Left hindlimb (tissue), 1 donor: Measurements from ENCODE around the gene STARD3.
"Not testable (repeated sequence)": the region's sequence is repeated elsewhere in the genome, so short reads cannot be mapped to it uniquely, and the experiment has no call there.

Experiments used
- DNase-seq: peaks from one replicate; pipeline ENCODE4 v3.0.0-alpha.2; 2018

Gene STARD3

DNA sequence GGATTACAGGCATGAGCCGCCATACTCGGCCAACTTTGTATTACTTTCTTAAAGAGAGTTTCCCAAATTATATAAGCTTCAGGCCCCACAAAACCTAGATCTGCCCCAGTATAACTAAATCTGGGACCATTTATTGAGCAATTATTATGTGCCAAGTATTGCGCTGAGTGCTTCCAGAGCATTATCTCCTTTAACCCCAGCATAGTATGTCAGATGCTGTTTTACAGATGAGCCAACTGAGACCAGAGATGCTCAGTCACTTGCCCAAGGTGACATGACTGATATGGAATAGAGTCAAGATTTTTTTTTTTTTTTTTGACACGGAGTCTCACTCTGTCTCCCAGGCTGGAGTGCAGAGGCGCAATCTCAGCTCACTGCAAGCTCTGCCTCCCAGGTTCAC is 61.0 kb downstream of the STARD3 start:
- DNase-seq: no peak

DNA sequence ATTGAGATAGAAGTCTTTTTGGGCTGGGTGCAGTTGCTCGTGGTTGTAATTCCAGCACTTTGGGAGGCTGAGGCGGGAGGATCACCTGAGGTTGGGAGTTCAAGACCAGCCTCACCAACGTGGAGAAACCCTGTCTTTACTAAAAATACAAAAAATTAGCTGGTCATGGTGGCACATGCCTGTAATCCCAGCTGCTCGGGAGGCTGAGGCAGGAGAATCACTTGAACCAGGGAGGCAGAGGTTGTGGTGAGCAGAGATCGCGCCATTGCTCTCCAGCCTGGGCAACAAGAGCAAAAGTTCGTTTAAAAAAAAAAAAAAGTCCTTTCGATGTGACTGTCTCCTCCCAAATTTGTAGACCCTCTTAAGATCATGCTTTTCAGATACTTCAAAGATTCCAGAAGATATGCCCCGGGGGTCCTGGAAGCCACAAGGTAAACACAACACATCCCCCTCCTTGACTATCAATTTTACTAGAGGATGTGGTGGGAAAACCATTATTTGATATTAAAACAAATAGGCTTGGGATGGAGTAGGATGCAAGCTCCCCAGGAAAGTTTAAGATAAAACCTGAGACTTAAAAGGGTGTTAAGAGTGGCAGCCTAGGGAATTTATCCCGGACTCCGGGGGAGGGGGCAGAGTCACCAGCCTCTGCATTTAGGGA is 62.3 kb downstream of the STARD3 start:
- DNase-seq: not testable (repeated sequence)

DNA sequence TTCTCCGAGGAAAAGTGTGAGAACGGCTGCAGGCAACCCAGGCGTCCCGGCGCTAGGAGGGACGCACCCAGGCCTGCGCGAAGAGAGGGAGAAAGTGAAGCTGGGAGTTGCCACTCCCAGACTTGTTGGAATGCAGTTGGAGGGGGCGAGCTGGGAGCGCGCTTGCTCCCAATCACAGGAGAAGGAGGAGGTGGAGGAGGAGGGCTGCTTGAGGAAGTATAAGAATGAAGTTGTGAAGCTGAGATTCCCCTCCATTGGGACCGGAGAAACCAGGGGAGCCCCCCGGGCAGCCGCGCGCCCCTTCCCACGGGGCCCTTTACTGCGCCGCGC is 62.8 kb downstream of the STARD3 start, which contains the start of gene ERBB2:
Gene ERBB2 (plus strand): TSS at position 247 of the 330 bp plus-strand sequence. CDS start 175 bp downstream, outside the sequence.
- DNase-seq: peak; percentile 88

DNA sequence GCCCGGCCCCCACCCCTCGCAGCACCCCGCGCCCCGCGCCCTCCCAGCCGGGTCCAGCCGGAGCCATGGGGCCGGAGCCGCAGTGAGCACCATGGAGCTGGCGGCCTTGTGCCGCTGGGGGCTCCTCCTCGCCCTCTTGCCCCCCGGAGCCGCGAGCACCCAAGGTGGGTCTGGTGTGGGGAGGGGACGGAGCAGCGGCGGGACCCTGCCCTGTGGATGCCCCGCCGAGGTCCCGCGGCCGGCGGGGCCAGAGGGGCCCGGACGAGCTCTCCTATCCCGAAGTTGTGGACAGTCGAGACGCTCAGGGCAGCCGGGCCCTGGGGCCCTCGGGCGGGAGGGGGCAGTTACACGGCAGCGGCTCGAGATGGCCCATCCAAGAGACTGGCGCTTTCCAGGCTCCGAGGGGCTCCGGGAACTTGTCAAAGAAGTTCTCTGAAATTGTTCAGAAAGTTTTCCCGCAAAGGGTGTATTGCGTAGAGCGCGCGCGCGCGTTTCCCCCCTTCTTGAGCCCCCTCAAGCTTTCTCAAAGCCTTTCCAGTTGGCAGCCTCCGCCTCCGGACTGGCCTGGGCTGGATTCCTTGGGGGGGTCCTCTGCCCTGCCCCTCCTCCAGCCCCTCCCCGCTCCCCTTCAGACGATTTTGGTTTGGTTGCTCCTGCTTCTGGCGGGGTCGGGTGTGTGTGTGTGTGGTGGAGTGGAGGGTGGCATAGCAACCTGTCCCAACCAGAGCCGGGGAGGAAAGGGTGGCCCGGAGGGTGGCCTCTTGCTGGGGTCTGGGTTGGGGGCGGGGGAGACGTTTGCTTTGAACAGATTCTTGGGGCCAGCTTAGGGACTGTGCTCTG is 63.4 kb downstream of the STARD3 start:
- peak; percentile 88 for DNase-seq

DNA sequence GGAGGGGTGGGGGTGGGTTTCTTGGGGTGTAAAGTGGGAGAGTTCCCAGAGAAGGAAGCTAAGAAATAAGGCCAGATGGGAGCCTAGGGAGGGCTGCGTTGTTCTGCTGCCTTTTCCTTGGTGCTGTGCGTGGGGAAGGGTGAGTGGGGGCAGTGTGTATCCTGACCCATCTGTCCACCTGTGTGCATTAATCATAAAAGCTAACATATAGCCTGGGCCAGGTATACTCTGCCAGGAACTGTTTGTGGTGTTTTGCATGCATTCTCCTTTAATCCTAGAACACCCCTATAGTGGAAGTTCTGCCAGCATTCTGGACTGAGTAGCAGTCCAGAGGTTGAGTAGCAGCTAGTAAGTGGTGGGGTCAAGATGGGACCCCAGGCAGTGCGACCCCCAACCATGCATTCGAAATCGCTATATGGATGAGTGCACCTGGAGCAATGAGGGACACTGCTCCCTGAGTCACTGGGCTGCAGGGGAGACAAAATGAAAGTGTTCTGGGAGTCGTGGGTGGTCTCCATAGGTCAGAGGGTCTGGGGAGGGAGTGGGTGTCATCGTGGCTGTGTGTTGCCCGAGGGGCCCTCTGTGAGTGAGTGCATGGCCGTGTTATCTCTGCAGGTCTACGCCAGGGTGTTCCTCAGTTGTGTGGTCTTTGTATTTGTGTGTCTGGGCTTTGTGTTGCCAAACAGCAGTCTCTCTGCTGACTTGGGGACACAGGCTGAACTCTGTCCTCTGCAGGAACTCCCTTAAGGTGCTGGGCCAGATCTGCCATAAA is 64.3 kb downstream of the STARD3 start:
- DNase-seq: no peak

DNA sequence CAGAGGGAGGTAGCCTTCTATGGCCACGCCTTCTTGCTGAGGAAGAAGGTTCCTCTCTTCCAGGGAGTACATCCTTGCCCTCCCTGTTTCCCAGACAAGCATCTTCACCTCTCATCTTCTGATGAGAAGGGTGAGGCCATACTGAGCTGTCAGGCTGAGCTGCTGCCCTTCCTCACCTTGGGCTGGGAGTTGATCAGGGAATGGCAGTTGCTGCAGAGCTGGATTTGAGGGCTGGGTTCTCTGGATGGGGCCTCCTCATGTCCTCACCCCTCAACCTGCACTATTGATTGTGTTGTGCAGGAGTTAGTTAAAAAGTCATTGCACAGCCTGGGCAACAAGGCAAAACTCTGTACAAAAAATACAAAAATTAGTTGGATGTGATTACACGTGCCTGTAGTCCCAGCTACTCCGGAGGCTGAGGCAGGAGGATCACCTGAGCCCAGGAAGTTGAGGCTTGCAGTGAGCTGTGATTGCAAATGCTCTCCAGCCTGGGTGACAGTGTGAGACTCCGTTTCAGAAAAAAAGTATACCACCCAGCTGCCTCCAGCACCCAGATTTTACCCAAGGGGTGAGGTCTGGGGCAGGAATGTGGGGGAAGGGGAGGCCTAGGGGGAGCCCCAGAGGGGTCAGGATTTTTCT is 65.0 kb downstream of the STARD3 start:
- no peak for DNase-seq

DNA sequence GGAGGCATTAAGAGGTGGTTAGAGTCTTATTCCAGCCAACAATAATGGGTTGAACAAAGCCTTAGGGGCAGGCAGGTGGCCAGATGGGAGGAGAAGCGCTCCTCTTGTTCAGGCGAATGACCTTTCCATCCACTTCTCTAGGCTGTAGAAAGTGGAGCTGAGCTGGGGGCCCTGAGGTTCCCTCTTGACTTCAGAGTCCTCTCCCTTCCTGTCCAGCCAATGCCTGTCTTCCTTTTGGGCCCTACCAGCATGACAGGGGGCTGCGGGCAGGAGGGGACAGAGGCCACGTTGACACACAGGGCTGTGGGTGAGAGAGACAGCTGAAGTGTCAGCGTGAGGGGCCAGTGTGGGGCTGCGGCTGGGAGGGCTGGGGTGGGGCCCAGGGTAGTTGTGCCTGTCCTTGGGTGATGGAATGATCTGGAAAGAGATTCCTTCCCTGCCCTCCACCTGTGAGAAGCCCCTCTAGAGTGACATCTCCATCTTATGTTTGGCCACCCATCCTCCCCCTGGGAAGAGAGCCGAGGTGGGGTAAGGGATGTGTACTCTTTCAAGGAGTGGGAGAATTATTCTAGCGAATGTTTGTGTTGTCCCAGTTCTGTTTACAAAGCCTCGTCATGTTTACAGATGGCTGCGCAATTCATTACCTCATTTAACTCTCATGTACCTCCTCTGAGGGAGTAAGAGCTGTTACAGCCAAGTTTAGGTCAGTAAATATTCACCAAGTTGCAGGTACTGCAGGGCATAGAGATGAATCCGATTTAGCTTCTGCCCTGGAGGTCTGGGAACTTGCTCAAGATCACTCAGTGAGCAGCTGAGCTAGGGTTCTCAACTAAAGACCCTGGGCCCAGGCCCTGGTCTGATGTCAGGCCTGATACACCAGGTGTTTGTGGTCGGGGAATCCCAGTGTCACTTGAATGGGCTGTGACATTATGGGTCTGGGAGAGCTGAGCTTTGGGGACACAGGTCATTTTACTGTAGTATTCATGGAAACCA is 66.3 kb downstream of the STARD3 start:
- DNase-seq: no peak

DNA sequence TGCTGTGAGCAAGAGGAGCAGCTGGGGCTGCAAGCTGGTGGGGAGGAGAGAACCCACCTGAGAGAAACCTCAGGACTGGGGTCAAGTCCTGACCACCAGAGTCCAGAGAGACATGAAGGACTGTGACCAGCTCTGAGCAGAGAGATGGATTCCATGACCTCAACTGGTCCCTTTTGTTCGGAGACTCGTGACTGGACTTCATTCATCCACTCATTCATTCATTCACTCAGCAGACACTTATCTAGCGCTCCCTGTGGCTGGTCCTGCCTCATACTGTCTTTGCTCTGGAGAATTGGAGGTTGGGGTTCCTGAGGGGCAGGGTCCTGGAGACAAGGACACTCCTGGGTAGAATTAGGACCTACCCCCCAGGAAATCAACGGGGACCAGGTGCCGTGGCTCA is 67.0 kb downstream of the STARD3 start:
- DNase-seq: no peak

DNA sequence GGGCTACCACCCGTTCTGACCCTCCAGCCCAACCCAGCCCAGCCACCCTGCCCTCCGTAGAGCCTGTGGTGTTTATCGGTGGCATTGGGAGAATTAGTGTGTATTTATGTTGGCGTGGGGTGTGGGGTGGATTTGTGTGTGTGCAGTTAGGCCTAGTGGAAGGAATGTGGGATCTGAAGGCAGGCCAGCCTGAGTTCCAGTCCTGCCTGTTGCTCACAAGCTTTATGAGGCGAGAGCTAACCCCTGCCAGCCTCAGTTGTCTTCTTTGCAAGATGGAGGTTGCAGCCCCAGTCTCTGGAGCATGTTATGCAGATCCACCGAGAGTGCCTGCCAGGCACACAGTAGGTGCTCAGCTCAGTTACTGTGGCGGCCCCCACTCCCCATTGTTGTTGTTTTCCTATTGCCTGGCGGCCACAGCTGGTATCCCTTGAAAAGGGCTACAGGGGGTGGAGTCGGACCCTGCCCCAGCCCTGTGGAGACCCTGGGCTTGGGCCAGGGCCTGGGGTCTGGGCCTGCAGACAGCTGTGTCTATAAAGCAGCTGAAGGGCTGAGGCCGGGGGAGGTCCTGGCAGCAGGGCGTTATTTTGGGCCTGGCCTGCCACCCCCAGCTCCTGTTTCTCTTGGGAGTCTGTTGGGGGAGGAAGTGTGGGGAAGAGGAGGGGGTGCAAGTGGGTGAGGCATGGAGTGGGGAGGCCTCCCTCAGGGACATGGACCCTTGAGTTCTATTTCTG is 68.0 kb downstream of the STARD3 start:
- DNase-seq: no peak

DNA sequence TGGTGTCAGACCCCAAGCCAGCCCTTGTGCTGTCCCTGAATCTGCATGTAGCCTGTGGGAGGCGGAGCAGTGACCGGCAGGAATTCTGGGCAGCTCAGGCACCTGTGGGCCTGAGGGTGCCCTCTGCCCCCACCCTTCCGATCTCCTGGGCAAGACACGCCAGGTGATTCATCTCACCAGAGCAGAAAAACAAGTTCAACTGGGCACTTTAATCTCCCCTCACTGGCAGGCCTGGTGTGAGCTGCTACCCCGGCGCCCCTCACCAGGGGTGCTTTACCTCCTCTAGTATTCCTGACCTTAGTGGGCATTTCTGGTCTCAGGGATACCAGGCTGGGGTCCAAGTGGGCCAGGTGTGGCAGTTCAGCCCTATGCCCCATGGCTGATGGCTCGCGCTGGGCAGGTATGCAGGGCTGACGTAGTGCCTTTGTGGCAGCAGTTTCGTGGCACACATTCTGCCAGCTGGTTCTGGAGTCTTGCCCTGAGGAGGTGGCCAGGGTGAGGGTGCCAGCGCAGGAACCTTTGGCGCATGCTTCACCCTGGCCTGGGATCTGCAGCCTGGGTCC is 68.9 kb downstream of the STARD3 start:
- DNase-seq: no peak

DNA sequence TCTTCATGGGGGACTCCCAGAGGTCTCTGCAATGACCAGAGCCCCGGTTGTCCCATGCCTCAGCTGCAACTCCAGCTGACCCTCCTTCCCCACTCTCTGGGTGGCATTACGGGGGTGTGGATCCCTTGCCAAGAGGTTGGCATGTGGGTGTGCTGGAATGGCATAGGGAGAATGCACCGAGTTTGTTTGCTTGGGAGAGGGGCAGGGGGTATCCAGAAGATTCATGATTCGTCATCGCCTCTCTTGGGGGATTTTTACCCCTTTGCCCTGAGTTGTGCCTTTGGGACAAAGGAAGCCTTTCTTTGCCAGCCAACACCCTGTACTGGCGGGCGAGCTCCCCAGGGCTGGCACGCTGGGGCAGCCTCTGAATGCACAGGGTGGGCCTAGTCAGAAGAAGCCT is 69.4 kb downstream of the STARD3 start:
- DNase-seq: no peak

DNA sequence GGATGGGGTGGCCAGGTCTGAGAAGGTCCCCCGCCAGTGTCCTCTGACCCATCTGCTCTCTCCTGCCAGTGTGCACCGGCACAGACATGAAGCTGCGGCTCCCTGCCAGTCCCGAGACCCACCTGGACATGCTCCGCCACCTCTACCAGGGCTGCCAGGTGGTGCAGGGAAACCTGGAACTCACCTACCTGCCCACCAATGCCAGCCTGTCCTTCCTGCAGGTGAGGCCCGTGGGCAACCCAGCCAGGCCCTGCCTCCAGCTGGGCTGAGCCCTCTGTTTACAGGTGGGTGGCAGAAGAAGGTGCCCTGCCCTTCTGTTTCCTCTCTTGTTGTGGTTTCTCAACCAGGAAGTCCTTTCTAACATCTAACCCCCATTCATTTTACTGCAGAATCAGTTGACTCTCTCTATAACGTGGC is 70.0 kb downstream of the STARD3 start:
- no peak for DNase-seq

DNA sequence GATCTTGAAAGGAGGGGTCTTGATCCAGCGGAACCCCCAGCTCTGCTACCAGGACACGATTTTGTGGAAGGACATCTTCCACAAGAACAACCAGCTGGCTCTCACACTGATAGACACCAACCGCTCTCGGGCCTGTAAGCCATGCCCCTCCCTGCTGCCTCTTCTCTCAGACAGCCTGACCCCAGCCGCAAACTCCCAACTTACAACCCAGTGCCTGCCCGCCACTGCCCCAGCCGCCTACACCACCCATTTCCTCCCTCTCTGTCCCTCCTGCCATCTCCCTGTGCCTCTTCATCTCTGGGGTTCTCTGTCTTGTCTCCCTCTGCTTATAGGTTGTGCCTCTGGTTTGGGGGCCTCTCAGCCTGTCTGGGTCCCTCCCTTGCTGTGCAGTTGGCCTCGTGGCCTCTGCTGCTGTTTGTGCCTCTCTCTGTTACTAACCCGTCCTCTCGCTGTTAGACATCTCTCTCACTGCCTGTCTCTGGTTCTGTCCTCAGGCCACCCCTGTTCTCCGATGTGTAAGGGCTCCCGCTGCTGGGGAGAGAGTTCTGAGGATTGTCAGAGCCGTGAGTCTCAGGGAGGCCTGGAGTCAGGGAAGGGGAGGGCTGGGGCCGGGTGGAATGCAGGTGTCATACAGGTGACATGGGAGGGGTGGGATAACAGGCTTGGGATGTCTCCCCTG is 72.5 kb downstream of the STARD3 start:
- no peak for DNase-seq

DNA sequence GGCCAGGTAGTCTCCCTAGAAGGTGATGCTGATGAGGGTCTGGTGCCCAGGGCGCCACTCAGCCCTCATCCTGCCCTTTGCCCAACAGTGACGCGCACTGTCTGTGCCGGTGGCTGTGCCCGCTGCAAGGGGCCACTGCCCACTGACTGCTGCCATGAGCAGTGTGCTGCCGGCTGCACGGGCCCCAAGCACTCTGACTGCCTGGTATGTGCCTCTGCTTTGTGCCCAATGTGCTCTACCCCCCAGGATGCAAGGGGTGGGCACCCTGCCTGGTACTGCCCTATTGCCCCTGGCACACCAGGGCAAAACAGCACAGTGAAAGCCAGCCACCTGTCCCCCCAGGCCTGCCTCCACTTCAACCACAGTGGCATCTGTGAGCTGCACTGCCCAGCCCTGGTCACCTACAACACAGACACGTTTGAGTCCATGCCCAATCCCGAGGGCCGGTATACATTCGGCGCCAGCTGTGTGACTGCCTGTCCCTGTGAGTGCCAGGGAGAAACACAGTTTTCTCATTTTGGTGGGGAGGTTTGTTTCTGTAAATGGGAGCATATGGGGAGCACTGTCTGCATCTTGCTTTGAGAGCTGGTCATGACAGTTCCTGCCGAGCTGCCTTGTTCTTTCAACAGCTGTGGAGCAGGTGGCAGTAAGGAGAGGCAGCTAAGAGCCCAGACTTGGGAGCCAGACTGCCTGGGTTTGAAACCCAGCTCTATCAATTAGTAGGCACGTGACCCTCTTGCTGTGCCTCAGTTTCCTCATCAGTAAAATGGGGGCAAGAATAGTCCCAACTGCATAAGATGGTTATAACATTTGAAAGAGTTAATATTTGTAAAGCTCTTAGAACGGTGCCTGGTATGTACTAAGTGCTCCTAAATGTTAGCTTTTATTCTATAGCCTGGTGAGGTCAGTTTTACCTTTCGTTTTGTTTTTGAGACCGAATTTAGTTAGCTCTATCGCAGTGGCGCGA is 73.3 kb downstream of the STARD3 start:
- DNase-seq: no peak

DNA sequence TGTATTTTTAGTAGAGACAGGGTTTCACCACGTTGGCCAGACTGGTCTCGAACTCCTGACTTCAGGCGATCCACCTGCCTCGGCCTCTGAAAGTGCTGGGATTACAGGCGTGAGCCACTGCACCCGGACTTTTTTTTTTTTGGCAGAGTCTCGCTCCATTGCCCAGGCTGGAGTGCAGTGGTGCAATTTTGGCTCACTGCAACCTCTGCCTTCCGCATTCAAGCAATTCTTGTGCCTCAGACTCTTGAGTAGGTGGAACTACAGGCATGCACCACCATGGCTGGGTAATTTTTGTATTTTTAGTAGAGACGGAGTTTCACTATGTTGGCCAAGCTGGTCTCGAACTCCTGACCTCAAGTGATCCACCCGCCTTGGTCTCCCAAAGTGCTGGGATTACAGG is 74.1 kb downstream of the STARD3 start:
- not testable (repeated sequence) for DNase-seq

DNA sequence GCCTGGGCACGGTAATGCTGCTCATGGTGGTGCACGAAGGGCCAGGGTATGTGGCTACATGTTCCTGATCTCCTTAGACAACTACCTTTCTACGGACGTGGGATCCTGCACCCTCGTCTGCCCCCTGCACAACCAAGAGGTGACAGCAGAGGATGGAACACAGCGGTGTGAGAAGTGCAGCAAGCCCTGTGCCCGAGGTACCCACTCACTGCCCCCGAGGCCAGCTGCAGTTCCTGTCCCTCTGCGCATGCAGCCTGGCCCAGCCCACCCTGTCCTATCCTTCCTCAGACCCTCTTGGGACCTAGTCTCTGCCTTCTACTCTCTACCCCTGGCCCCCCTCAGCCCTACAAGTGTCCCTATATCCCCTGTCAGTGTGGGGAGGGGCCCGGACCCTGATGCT is 74.9 kb downstream of the STARD3 start:
- no peak for DNase-seq
